Measurements from ENCODE around the gene CDC42BPB.

GRCh38 chr14:102988054-102988453, 69.3 kb downstream of the CDC42BPB start:
- TF ChIP-seq CTCF (IDR thresholded peaks at IDR 0.05) (no peak), POLR2A (IDR thresholded peaks at IDR 0.05) (no peak)

All from Peyer's patch (tissue), 4 donors.